Tongue (tissue), 2 donors: Measurements from ENCODE around the gene SERAC1. TPM values are rescaled to one million over a fixed set of nuclear protein-coding genes. Genes with fewer than 3 reads are reported as not detected.
"Not testable (repeated sequence)": the region's sequence is repeated elsewhere in the genome, so short reads cannot be mapped to it uniquely, and the experiment has no call there.

Experiments used
- DNase-seq: peaks from one replicate; pipeline ENCODE4 v3.0.0-alpha.2; 2015
- total RNA-seq: library from RNA; depleted of rRNA; stranded (reverse); fragments of >200 nt; gene quantifications from one replicate; pipeline ENCODE4 v1.2.3, GENCODE V29; 2014

Gene SERAC1
- 14.2 TPM for total RNA-seq

GRCh38 chr6:158168040-158168289 is at the start of gene SERAC1:
Gene SERAC1 (minus strand): TSS chr6:158168262. CDS start chr6:158158363, 9,899 bp downstream.
- no peak for DNase-seq

- peak; percentile 85 for DNase-seq
Measured at GRCh38 chr6:158213925-158214674, 46.0 kb upstream of the SERAC1 start.

DNA sequence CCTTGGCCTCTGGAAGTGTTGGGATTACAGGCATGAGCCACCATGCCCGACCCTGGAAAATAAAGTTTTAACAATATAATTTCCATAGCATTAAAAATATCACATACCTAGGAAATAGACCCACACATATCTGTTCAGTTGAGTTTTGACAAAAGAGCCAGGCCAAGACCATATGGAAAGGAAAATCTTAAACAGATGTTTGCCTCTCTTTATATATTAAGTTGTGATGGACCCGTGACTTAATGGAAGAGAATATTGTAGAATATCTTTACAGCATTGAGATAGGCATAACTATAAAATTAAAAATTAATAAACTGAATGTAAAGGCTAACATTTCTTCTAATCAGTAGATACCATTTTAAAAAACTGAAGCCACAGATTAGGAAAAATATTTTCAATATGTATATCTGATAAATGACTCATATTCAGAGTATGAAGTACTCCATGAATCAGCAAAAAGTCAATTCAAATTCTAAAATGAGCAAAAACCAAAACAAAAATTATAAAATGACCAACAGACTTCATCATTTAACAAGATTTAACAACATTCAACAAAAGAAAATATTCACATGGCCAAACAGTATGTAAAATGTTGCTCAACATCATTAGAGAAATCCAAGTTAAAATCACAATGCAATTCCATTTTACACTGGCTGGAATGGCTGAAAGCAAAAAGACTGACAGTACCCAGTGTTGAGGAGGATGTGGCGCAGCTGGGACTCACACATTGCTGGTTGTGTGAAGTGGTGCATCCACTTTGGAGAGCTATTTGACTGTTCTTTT is 43.4 kb upstream of the SERAC1 start:
- no peak for DNase-seq

GRCh38 chr6:158209582-158210333 is 41.7 kb upstream of the SERAC1 start:
- DNase-seq = not testable (repeated sequence)

- not testable (repeated sequence) for DNase-seq
Measured at GRCh38 chr6:158208226-158209030, 40.4 kb upstream of the SERAC1 start.

- DNase-seq = no peak
Measured at GRCh38 chr6:158207422-158207788, 39.3 kb upstream of the SERAC1 start.

DNA sequence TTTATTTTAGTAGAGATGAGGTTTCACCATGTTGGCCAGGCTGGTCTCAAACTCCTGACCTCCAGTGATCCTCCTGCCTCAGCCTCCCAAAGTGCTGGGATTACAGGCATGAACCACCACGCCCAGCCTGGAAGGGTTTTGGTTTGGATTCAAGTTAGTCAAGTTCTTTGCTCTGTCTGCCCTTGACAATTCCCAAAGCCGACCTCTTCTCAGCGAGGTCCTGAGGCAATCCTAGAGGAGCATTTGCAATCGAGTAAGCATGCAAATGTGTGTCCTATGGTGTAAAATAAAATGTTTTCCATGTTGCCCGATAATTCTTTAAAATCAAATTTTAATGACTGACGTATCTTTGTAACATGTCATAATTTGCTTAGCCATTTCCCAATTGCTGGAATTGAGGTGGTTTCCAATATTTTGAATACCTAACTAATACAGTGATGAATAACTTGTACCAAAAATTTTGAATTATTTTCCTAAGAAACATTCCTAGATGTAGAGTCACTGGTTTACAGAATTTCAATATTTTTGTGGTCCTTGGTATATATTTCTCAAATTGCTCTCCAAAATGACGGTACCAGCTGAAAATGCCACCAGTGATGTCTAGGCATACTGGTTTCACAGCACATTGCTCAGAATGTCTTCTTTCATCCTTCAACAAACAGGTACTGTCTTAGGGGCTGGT is 38.8 kb upstream of the SERAC1 start:
- no peak for DNase-seq

GRCh38 chr6:158205169-158205944 is 37.3 kb upstream of the SERAC1 start:
- DNase-seq = no peak

- DNase-seq = no peak
Measured at GRCh38 chr6:158198461-158198860, 30.4 kb upstream of the SERAC1 start.

DNA sequence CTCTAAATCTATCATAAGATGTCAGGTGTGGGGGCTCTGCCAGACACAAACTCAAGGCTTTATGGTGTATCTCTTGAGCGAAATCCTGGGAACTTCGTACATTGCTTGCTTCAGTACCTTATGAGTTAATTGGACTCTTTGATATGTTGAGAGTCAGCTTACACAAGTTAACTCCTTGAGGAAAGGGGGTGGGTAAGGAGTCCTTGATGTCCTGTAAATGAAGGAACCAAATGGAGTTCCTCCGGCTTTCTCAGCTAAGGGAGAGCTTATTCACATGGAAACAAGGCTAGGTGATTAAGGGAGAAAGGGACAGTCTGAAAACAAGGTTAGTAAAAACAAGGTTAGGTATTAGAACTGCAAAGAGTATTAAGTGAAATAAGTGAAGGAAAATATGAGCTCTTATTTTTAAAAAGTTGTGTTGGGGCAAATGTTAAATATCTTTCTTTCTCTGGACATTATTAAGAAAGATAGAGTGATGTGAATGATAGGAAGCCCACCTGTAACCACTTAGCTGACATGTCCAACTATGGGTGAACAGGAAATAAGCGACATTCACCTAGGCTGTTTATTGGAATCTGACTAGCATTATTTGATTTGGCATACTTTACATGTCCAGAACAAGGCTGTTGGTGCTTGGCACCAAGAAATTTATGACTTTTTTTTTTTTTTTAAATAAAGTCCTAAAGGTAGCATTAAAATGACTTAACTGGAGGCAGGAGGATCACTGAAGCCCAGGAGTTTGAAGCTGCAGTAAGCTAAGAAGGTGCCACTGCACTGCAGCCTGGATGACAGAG is 26.6 kb upstream of the SERAC1 start:
- no peak for DNase-seq

- DNase-seq = no peak
Measured at GRCh38 chr6:158191761-158192160, 23.7 kb upstream of the SERAC1 start.

DNA sequence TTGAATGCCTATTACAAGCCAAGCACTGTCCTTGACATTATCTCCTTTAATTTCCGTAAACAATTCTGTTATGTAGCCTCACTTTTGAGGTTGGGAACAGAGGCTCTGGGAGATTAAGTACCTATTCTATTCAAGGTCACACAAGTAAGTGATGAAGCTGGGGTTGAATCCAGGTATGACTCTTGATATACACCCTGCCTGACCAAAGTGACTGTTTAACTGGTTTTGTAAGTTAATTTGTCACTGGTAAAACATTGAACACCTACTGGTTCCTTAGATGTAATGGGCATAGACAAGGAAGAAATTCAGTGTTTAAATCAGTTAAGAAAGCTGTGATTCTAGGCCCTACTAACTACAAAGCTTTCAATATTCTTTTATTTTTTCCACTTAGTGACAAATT is 23.0 kb upstream of the SERAC1 start:
- DNase-seq = no peak

DNA sequence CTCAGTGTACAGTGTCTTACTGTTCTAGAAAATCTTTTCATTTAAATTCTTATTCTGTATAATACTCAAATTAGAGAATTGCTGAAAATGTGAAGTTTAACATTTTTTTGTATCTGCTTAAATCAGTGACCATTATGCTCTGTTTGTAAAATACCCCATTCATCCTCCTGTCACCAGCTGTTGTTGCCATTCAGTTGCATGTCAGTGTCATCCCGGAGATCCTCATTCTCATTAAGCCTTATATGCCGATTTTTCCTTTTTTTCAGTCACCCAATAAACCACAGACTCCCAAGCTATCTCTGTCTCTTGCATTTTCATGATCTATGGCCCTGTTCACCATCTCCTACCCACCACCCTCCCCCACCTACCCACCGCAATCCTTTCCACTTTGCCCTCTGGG is 20.5 kb upstream of the SERAC1 start:
- peak; percentile 25 for DNase-seq

DNA sequence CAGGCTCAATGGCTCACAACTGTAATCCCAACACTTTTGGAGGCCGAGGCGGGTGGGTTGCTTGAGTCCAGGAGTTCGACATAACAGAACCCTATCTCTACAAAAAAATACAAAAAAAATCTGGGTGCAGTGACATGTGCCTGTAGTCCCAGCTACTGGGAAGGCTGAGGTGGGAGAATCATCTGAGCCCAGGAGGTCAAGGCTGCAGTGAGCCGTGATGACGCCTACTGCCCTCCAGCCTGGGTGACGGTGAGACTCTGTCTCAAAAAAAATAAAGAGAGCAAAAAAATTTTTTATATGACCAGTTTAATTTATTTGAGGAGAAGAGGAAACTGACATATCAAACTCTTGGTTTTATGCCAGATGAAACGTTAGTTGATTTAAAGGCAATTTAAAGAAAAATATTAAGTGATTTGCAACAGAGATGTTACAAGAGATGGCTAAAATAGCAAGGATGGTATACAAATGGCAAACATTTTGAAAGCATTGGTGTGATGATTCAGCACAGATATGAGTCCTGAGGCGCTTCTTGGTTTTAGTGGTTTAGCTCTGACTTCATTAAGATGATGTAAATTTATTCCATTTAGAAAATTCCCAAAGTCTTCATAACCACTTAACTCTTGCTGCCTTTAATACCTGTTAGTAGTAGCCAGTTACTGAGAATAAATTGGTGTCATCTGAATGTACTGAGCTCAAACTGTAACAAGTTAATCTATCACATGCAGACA is 17.8 kb upstream of the SERAC1 start:
- DNase-seq = no peak

DNA sequence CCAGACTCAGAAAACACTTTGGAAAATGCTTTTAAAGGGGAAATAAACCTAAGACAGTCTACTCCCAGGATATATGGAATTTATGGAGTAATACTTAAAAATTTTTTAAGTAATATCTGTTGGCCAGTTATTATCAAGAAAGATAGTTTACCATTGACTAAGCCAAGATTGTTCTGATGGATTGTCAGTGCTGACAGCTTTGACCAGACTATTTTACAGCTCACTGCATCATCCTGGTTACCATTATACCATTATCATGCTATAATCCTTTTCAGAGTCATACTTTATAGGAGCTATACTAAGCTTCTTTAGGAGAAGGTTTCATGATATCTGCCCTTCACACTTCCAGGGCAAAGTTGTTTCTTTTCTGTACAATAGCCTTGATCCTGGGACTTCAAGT is 16.5 kb upstream of the SERAC1 start:
- DNase-seq = no peak

DNA sequence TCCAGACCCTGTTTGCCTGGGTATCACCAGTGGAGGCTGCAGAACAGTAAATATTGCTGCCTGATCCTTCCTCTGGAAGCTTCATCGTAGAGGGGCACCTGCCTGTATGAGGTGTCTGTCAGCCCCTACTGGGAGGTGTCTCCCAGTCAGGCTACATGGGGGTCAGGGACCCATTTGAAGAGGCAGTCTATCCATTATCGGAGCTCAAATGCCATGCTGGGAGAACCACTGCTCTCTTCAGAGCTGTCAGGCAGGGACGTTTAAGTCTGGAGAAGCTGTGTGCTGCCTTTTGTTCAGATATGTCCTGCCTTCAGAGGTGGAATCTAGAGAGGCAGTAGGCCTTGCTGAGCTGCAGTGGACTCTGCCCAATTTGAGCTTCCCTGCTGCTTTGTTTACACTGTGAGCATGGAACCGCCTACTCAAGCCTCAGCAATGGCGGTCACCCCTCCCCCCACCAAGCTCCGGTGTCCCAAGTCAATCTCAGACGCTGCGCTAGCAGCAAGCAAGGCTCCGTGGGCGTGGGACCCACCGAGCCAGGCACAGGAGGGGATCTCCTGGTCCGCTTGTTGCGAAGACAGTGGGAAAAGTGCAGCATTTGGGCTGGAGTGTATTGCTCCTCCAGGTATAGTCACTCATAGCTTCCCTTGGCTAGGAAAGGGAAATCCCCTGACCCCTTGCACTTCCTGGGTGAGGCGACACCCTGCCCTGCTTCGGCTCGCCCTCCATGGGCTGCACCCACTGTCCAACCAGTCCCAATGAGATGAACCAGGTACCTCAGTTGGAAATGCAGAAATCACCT is 15.3 kb upstream of the SERAC1 start:
- DNase-seq = not testable (repeated sequence)

DNA sequence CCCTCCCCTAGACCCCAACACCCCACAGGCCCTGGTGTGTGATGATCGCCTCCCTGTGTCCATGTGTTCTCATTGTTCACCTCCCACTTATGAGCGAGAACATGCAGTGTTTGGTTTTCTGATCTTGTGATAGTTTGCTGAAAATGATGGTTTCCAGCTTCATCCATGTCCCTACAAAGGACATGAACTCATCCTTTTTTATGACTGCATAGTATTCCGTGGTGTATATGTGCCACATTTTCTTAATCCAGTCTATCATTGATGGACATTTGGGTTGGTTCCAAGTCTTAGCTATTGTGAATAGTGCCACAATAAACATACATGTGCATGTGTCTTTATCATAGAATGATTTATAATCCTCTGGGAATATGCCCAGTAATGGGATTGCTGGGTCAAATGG is 9.7 kb upstream of the SERAC1 start:
- not testable (repeated sequence) for DNase-seq

- no peak for DNase-seq
Measured at GRCh38 chr6:158175111-158175510, 7.0 kb upstream of the SERAC1 start.

DNA sequence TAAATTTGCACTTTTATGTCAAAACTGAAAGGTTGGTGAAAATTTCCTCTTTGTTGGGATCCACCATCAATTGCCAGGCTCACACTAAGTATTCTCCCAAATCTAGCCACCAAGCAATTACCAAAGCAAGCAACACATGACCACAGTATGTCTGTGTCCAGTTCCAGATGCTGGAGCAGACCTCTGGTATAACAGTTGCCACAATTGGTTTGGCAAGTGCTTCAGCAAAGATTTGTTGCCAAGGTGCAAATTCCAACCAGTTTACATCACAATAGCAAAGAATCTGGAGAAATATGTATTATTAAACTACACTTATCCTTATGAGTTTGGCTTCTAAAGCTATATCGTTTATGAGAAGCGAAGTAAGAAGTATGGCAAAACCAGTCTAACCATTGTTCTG is 6.5 kb upstream of the SERAC1 start:
- DNase-seq = peak; percentile 26
